ENCODE data around the gene KRT82.
"Not testable (repeated sequence)": the region's sequence is repeated elsewhere in the genome, so short reads cannot be mapped to it uniquely, and the experiment has no call there.

The KRT82 gene

GRCh38 chr12:52405922-52406385 lies at the start of gene KRT82:
TSS of gene KRT82 (minus strand) at chr12:52406335. CDS start at chr12:52406277, 58 bp downstream.
- DNase-seq (ENCODE audit: low spot score) = no peak

- DNase-seq (ENCODE audit: low spot score) = no peak
Measured at GRCh38 chr12:52455821-52456220, 49.7 kb upstream of the KRT82 start.

DNA sequence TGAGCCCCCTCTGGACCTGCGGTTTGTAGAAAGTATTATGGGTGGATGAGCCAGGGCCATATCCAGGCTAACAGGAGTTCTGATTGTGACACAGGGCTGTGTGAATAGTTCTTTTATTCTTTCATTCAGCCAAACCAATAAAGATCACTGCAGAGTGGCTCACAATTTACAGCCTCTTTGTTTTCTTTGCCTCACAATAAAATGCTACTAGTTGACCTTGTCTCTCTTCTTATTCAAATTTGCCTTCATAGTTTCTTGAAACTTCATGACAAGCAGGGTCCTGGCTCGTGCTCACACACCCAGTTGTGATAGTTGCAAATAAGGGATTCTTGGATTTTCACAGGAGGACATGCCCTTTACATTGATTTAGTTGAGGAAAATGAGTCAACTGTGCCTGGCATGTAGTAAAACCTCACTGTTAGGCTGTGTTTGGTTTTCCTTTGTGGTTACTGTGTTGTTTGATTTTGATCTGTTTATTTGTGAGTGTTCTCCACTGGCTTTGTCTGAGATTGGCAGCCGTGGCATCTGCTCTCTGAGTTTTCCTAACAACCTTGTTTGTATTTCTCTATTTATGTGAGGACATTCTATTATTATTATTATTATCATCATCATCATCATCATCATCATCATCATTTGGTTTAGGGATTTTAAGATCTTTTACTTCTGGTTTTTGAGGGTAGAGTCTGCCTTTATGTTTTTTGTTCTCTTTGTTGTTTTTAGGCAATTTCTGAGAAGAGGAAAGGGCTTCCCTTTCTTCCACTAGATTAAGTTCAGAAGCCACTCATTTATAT lies 48.5 kb upstream of the KRT82 start:
- no peak for DNase-seq (ENCODE audit: low spot score)

DNA sequence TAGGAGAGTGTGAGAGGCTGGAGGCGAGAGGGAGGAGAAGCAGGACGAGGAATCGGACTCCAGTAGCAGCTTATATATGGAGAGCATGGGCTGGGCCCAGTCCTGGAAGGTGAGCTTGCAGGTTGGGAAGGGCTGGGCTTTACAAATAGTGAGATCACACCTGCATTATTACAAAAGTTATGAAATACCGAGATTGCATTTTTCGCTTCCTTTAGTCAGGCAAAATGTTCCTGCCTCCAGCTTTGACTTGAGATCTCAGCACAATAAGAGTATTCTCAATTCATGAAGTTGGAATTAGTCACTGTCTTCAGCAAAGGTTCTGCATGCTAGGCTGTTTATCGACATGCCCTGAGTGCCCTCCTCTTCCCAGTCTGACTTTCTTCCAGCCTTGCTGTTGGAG lies 46.0 kb upstream of the KRT82 start, which contains the start of gene KRT6B:
KRT6B (minus strand) TSS at position 46 of the 400 bp plus-strand sequence. CDS start 68 bp downstream, outside the sequence.
- no peak for DNase-seq (ENCODE audit: low spot score)

DNA sequence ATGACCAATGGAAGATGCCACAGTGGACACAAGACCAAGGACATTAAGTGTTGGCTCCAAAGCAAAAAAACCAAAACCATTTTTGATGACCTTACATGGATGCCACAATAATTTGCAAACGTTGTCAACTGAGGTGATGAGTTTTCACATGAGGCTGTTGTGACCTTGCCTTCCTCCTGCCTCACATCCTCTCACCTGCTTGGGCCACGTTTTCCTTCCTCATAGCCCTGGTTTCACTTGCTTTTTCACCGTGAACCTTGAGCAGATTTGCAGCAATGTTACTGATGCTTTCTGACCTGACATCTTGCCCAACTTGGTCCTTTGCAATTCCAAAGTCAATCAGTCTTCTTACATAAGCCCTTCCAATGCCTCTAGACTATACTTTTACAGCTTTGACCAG lies 42.1 kb upstream of the KRT82 start:
- DNase-seq (ENCODE audit: low spot score) = no peak

- not testable (repeated sequence) for DNase-seq (ENCODE audit: low spot score)
Measured at GRCh38 chr12:52447196-52447595, 41.1 kb upstream of the KRT82 start.

- DNase-seq (ENCODE audit: low spot score) = no peak
Measured at GRCh38 chr12:52446367-52447045, 40.4 kb upstream of the KRT82 start.

- no peak for DNase-seq (ENCODE audit: low spot score)
Measured at GRCh38 chr12:52445876-52446275, 39.7 kb upstream of the KRT82 start.

GRCh38 chr12:52444647-52445595 lies 38.8 kb upstream of the KRT82 start:
- DNase-seq (ENCODE audit: low spot score) = no peak

- DNase-seq (ENCODE audit: low spot score) = no peak
Measured at GRCh38 chr12:52443966-52444365, 37.8 kb upstream of the KRT82 start.

GRCh38 chr12:52442600-52443061 lies 36.5 kb upstream of the KRT82 start:
- DNase-seq (ENCODE audit: low spot score) = no peak

GRCh38 chr12:52441320-52441911 lies 35.3 kb upstream of the KRT82 start:
- DNase-seq (ENCODE audit: low spot score) = no peak

- DNase-seq (ENCODE audit: low spot score) = no peak
Measured at GRCh38 chr12:52440821-52441319, 34.7 kb upstream of the KRT82 start.

GRCh38 chr12:52439845-52440244 lies 33.7 kb upstream of the KRT82 start:
- no peak for DNase-seq (ENCODE audit: low spot score)

- DNase-seq (ENCODE audit: low spot score) = no peak
Measured at GRCh38 chr12:52439420-52439819, 33.3 kb upstream of the KRT82 start.

DNA sequence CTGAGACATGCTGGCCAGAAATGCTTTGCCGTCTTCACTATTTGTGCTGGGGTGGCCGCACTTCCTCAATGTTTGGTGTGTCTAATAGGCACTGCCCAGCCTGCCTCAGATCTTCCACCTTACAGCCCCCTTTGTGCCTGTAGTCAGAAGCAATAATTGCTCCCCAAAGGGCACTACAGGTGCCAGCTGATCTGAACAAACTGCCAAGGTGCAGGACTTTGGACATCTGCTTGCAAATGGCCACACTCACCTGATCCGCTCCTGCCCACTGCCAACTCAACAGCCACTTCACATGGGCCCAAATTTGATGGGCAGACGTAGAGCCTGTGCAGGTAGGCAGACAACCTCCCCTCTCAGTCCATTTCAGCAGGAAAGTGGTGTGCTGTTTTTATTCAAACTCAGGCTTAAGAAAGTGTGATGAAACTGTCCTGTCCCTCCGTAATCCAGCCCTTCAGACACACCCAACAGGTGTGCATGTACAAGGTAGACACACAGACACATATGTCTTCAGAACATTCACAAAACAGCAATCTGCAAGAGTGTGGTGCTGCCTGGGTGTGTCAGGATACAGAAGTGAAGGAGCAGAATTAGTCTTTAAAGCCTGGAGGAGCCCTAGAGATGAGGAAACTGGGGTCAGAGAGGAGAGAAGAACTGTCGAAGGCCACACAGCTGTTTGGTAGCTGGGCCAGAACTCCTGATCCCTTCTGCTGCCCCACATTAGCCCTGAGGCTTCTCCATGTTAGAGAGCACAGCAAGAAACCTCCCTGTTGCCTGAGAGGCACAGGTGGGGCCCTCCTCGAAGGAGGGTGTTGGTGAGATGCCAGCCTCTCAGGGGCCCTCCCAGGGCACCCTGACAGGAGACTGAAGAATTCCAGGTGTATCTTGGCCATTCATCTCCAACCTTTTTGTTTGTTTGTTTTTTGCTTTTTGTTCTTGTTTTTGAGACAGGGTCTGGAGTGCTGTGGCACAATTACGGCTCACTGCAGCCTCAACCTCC lies 32.5 kb upstream of the KRT82 start:
- DNase-seq (ENCODE audit: low spot score) = no peak

GRCh38 chr12:52437508-52437907 lies 31.4 kb upstream of the KRT82 start:
- DNase-seq (ENCODE audit: low spot score) = no peak

- DNase-seq (ENCODE audit: low spot score) = no peak
Measured at GRCh38 chr12:52436828-52437474, 30.8 kb upstream of the KRT82 start.

DNA sequence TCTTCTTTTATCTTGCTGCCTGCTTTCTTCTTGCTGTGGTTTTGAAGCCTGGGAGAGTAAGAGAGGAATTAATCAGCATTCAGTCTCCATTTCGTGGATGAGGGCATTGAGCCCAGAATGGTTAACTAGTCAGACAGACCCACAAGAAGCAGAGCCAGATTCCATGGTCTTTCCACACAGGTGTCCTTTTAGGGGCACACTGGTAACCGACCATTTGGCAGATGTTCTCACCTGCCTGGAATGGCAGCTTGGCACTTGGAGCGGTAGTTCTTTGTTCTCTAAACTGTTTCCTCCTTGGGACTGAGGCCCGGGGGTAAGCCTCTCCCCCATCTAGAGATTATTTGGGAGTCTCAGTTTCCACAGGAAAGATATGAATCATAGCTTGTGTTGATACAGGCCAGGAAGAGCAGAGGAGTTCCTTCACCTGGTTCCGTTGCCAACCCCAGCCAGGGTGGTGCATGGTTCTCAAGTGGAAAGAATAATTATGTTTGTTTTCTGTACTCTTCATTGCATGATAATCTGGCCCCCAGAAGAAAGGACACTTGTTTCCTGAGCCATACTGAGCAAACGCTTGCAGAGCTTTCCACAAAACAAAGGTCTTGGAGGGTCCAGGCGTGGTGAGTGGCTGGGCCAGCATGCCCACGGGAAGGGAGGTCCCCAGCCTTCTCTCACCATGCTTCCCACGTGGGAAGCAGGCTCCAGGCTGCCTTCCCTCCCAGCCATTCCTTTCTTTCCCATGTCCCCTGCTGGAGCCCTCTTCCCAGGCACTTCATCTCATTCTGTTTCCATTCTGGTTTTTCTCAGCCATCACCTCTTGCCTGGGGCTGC lies 30.1 kb upstream of the KRT82 start:
- DNase-seq (ENCODE audit: low spot score) = no peak
